Stimulated activated naive CD8-positive, alpha-beta T cell treated with anti-CD3 and anti-CD28 coated beads, Interleukin-15, Interleukin-2, amounts not matched to agents 100 U/mL and 50 U/mL, for 24 hours (primary cell): ENCODE results near the gene CLEC20A.
"Not testable (repeated sequence)": the region's sequence is repeated elsewhere in the genome, so short reads cannot be mapped to it uniquely, and the experiment has no call there.

Experiments used
- ATAC-seq: fragments of 150-1000 bp; cut with Tn5 transposase; one replicate; pipeline ENCODE4 v1.10.0; 2021
- DNase-seq: peaks from one replicate; pipeline ENCODE4 v3.0.0; 2021

The CLEC20A gene

DNA sequence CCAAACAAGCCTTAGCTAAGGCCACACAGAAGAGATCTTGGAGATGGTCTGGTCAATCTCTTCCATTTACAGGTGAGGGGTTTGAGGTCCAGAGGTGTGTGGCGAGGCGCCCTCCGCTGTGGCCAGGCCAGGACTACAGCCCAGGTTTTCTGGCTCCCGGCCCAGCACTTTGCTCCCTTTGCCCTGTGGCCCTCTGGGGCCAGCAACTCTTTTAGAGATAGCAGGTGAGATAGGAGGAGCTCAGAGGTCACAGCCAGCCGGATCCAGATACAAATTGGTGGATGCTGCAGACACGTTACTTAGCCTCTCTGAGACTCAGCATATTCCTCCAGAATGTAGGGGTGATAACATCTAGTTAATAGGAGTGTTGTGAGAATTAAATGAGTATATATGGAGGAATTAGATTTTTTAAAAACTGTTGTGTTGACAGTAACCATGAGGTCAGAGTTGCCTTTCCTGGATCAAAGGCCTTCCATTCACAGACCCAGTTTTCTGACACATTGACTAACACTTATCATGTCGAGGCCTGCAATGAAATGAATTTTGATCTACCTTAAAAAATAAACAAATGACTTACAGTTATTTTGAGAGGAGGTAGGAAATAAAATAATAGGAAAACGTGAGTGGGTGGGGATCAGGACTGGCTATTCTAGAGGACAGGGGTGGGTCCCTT lies 32.7 kb upstream of the CLEC20A start:
- ATAC-seq (no peak), DNase-seq (no peak)

GRCh38 chr1:178528953-178529335 lies 32.2 kb upstream of the CLEC20A start:
- no peak for DNase-seq
- no peak for ATAC-seq

DNA sequence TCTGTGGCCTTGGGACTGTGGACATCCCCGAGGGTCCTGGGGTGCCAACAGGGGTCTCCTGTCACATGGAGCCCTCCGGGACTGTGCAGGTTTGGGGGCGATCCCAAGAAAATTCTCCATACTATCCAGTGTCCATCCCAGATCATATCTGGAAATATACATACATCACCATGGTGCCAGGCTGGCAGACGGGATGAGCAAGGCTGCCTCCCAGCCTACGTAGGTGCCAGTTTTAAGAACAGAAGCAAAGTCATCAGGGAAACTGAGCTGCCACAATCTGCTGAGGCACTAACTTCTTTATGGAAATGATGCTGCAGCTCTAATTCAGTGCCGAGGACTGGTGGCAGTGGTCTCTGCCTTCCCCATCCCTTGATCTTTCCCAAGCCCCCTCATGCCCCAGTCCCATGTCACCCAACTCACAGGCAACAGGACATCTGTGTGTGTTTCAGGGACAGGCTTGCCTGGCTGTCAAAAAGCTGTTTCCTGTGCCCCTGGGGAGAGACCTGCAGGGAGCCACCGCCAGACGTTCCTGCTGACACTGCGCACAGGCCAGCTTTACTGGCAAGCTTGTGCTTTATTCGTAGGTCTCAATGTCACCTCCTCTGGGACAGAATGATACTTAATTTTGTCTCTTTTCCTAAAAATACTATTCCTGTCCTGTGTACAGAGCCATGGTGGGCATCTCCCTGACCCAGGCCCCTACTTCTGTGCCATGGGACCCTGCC lies 31.6 kb upstream of the CLEC20A start:
- ATAC-seq (no peak), DNase-seq (no peak)

- ATAC-seq (no peak), DNase-seq (no peak)
Observed at GRCh38 chr1:178527117-178527516, 30.4 kb upstream of the CLEC20A start.

GRCh38 chr1:178521241-178521640 lies 24.5 kb upstream of the CLEC20A start:
- ATAC-seq (no peak), DNase-seq (no peak)

DNA sequence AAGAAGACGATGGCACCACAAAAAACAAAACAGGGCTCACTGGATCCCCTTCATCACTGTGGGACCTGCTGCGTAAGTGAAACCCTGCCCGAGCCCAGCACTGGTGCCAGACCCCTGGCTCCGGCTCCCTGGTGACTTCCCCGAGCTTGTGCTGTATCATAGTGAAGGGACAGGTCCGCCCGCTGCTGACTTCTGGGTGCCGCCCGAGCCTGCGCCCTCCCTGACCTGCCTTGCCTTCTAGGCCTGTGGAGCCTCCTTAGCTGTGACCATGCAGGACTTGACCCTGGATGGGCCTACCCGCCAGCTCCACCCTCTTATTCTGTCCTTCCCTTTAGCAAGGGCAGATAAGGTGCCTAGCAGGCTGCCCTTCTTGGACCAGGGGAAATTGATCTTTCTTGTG lies 24.0 kb upstream of the CLEC20A start:
- no peak for DNase-seq
- peak; percentile 32 for ATAC-seq

GRCh38 chr1:178518894-178519293 lies 22.1 kb upstream of the CLEC20A start:
- no peak for ATAC-seq
- no peak for DNase-seq

DNA sequence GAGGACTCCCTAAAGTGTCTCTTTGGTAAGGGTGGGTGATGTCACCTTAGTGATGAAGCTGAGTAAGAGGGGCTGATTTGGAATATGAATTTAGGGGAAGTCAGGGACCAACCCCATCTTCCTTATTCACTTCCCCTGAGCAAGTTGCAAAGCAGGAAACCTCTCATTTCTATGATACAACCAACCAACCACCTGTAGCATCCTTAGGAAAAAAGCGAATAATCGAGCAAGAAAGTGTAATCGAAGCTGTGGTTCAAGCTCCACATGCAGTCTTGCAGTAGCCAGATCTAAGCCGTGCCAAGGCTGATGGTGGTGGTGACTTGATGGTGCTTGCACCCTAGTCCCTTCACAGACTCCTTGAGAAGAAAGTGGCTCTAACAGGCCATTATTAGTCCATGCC lies 19.3 kb upstream of the CLEC20A start:
- no peak for ATAC-seq

GRCh38 chr1:178513278-178513983 lies 16.7 kb upstream of the CLEC20A start:
- DNase-seq (no peak), ATAC-seq (no peak)

More for the DNA sequence above, 19.3 kb upstream of the CLEC20A start:
- DNase-seq = no peak

GRCh38 chr1:178512566-178513277 lies 16.0 kb upstream of the CLEC20A start, which contains the start of gene TEX35:
TSS of gene TEX35 (plus strand) at chr1:178513109. CDS start at chr1:178513189, 80 bp downstream.
- no peak for ATAC-seq

GRCh38 chr1:178510155-178510554 lies 13.4 kb upstream of the CLEC20A start:
- ATAC-seq (no peak), DNase-seq (no peak)

More at GRCh38 chr1:178512566-178513277, 16.0 kb upstream of the CLEC20A start, which contains the start of gene TEX35:
- DNase-seq = no peak

GRCh38 chr1:178509414-178510007 lies 12.7 kb upstream of the CLEC20A start:
- ATAC-seq = no peak
- no peak for DNase-seq

DNA sequence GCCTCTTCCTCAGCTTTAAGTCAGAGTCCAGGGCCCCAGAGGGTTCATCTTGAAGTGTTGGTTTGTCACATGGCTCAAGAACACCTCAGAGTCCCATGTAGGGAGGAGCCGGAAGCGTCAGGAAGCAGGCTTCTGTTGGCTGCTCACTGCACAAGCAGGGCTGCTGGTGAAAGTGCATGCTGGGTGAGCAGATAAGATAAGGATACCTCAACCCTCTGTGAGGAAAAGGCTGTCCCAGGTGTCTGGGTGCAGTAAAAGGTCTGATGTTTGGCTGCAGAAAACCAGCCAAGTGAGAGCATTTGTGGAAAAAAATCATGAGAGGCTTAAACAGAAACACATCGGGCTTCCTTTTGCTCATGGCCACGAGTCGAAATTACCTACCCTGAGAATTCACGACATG lies 9.9 kb upstream of the CLEC20A start:
- DNase-seq (no peak), ATAC-seq (no peak)

- ATAC-seq (no peak), DNase-seq (no peak)
Observed at GRCh38 chr1:178506177-178506576, 9.4 kb upstream of the CLEC20A start.

DNA sequence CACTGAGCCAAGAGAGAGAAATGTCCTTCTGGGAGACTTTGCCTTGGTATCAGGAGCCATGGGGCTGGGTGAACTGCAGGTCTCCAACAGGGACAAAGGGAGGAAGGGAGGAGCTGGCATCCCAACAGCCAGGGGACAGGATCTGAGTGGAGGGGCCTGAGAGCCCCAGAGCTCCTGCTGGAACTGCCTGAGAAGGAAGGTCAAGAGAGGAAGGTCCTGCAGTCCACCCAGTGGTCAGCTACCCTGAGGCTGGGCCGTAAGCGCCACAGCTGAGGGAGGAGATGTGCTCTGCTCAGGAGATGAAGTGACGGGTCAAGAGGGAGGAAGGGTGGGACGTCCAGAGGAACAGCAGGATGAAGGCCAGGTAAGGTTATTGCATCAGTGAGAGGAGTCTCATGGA lies 7.5 kb upstream of the CLEC20A start:
- ATAC-seq (no peak), DNase-seq (no peak)

GRCh38 chr1:178503849-178504248 lies 7.1 kb upstream of the CLEC20A start:
- DNase-seq (no peak), ATAC-seq (no peak)

DNA sequence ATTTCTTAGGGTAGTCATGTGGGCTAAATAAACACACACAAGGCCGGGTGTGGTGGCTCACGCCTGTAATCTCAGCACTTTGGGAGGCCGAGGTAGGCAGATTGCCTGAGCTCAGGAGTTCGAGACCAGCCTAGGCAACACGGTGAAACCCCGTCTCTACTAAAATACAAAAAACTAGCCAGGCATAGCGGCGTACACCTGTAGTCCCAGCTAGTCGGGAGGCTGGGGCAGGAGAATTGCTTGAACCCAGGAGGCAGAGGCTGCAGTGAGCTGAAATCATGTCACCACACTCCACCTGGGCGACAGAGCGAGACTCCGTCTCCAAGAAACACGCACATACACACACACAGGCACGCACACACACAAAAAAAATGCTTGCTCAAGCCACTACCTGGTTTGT lies 6.6 kb upstream of the CLEC20A start:
- not testable (repeated sequence) for ATAC-seq, DNase-seq

- DNase-seq (no peak), ATAC-seq (no peak)
Observed at GRCh38 chr1:178502856-178503255, 6.1 kb upstream of the CLEC20A start.

DNA sequence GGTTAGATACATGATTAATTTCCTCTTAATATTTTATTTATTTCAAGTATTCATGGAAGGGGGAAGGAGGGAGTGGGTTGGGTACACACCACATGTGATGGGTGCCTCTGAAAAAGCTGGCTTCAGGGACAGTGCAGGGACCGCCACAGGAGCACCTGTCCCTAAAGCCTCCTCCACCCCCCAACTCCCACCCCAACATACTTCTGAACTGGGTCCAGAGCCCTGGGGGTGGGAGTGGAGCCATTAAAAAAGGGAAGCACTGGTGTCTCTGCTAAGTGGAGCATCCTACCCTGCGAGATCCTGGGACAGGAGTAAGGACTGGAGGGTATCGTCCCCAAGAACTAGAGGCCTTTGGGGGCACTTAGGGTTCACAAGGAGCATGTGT lies 5.6 kb upstream of the CLEC20A start:
- DNase-seq = no peak
- no peak for ATAC-seq

GRCh38 chr1:178501705-178502329 lies 5.1 kb upstream of the CLEC20A start:
- ATAC-seq (peak; percentile 64), DNase-seq (peak; percentile 76)

- ATAC-seq (no peak), DNase-seq (no peak)
Observed at GRCh38 chr1:178500936-178501554, 4.3 kb upstream of the CLEC20A start.
